ENCODE data around the gene TMEM107. TPM values are rescaled to one million over a fixed set of nuclear protein-coding genes. Genes with fewer than 3 reads are reported as not detected.

The TMEM107 gene
- total and polyA plus RNA-seq, 2 donors (not counting 1 experiment from before 2014, with no cell fraction given) = 9.8 to 36.0 TPM

GRCh38 chr17:8140065-8141029 is 35.8 kb downstream of the TMEM107 start:
- no peaks in the 10 kb centered on the region for H3K9me3 ChIP-seq (ENCODE audit: control insufficient read depth, insufficient read depth, low read depth, low read length)
- H3K4me1 ChIP-seq (ENCODE audit: control insufficient read depth, extremely low read depth, insufficient read depth, low read length) = peaks cover 8% of the 10 kb centered on the region
- H3K4me3 ChIP-seq (replicated peaks in 1 of 4; ENCODE audit: control extremely low read depth in 1 of 4, insufficient read depth in 1 of 4, low read depth in 3 of 4, low read length in 4 of 4) = no peak overlapping the region
- H3K4me2 ChIP-seq (ENCODE audit: extremely low read depth, insufficient read depth, low read length) = no peak overlapping the region
- TF ChIP-seq, protein P1, sequence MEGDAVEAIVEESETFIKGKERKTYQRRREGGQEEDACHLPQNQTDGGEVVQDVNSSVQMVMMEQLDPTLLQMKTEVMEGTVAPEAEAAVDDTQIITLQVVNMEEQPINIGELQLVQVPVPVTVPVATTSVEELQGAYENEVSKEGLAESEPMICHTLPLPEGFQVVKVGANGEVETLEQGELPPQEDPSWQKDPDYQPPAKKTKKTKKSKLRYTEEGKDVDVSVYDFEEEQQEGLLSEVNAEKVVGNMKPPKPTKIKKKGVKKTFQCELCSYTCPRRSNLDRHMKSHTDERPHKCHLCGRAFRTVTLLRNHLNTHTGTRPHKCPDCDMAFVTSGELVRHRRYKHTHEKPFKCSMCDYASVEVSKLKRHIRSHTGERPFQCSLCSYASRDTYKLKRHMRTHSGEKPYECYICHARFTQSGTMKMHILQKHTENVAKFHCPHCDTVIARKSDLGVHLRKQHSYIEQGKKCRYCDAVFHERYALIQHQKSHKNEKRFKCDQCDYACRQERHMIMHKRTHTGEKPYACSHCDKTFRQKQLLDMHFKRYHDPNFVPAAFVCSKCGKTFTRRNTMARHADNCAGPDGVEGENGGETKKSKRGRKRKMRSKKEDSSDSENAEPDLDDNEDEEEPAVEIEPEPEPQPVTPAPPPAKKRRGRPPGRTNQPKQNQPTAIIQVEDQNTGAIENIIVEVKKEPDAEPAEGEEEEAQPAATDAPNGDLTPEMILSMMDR (conservative IDR thresholded peaks at IDR 0.05 in 1 of 2, IDR thresholded peaks at IDR 0.05 in 1 of 2; ENCODE audit: low read depth in 1 of 2, low read length in 2 of 2) = no peak
- TF ChIP-seq EZH2 (IDR thresholded peaks at IDR 0.05; ENCODE audit: low read length, missing control alignments) = no peak
- H4K20me1 ChIP-seq (ENCODE audit: control insufficient read depth, extremely low read depth, insufficient read depth, low read length) = no peaks in the 10 kb centered on the region
- H3K27me3 ChIP-seq (ENCODE audit: control insufficient read depth, insufficient read depth, low read length) = no peaks in the 10 kb centered on the region
- H3K9ac ChIP-seq (ENCODE audit: insufficient read depth, low read length) = no peak overlapping the region
- no peaks in the 10 kb centered on the region for H3K79me2 ChIP-seq (ENCODE audit: control insufficient read depth, insufficient read depth, low read length)
- H3K36me3 ChIP-seq (ENCODE audit: control insufficient read depth, insufficient read depth, low read length) = peaks cover 19% of the 10 kb centered on the region
- DNase-seq (ENCODE audit: low read depth in 2 of 2) = no peak
- H3K27ac ChIP-seq (ENCODE audit: insufficient read depth, low read length) = no peak overlapping the region
- no peak overlapping the region for H2AFZ ChIP-seq (ENCODE audit: low read length)

- Histone ChIP-seq H4K20me1 (ENCODE audit: control insufficient read depth, extremely low read depth, insufficient read depth, low read length) (no peaks in the 10 kb centered on the region), H3K36me3 (ENCODE audit: control insufficient read depth, insufficient read depth, low read length) (peaks cover 16% of the 10 kb centered on the region), H3K27me3 (ENCODE audit: control insufficient read depth, insufficient read depth, low read length) (no peaks in the 10 kb centered on the region), H3K4me1 (ENCODE audit: control insufficient read depth, extremely low read depth, insufficient read depth, low read length) (peaks cover 8% of the 10 kb centered on the region), H3K9ac (ENCODE audit: insufficient read depth, low read length) (peak overlapping the region; percentile 33), H3K27ac (ENCODE audit: insufficient read depth, low read length) (peak overlapping the region; percentile 89), H2AFZ (ENCODE audit: low read length) (peak overlapping the region; percentile 57), H3K79me2 (ENCODE audit: control insufficient read depth, insufficient read depth, low read length) (no peaks in the 10 kb centered on the region), H3K9me3 (ENCODE audit: control insufficient read depth, insufficient read depth, low read depth, low read length) (no peaks in the 10 kb centered on the region), H3K4me2 (ENCODE audit: extremely low read depth, insufficient read depth, low read length) (peak overlapping the region; percentile 75), H3K4me3 (replicated peaks in 1 of 4; ENCODE audit: control extremely low read depth in 1 of 4, insufficient read depth in 1 of 4, low read depth in 3 of 4, low read length in 4 of 4) (peak overlapping the region; percentile 46 to 65 (median 52))
- TF ChIP-seq, protein P1 (conservative IDR thresholded peaks at IDR 0.05 in 1 of 2, IDR thresholded peaks at IDR 0.05 in 1 of 2; ENCODE audit: low read depth in 1 of 2, low read length in 2 of 2) = peak; percentile 80 to 83
- no peak for TF ChIP-seq EZH2 (IDR thresholded peaks at IDR 0.05; ENCODE audit: low read length, missing control alignments)
- DNase-seq (ENCODE audit: low read depth in 2 of 2) = peak; percentile 94 to 98
These were observed 37.4 kb downstream of the TMEM107 start for GRCh38 chr17:8138672-8139371.

DNA sequence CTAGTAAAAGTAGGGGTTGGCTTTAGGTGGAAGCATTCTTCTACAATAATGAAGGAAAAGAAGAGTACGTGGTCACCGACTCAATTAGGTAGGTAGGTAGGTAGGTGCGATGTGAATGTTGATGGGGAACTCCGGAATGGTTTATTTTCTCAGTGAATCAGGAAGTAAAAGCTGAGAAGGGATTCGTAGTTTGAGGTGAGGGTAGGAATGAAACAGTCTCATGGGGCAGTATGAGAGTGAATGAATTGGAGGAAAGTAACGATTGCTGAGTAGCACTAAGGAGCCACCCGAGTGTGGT is 37.9 kb downstream of the TMEM107 start:
- Histone ChIP-seq H4K20me1 (ENCODE audit: control insufficient read depth, extremely low read depth, insufficient read depth, low read length) (no peaks in the 10 kb centered on the region), H3K79me2 (ENCODE audit: control insufficient read depth, insufficient read depth, low read length) (no peaks in the 10 kb centered on the region), H3K4me2 (ENCODE audit: extremely low read depth, insufficient read depth, low read length) (peak overlapping the region; percentile 46), H3K27ac (ENCODE audit: insufficient read depth, low read length) (peak overlapping the region; percentile 19), H2AFZ (ENCODE audit: low read length) (no peak overlapping the region), H3K36me3 (ENCODE audit: control insufficient read depth, insufficient read depth, low read length) (peaks cover 16% of the 10 kb centered on the region), H3K27me3 (ENCODE audit: control insufficient read depth, insufficient read depth, low read length) (no peaks in the 10 kb centered on the region), H3K9me3 (ENCODE audit: control insufficient read depth, insufficient read depth, low read depth, low read length) (no peaks in the 10 kb centered on the region), H3K9ac (ENCODE audit: insufficient read depth, low read length) (no peak overlapping the region), H3K4me3 (replicated peaks in 1 of 4; ENCODE audit: control extremely low read depth in 1 of 4, insufficient read depth in 1 of 4, low read depth in 3 of 4, low read length in 4 of 4) (peak overlapping the region; percentile 9 to 64 (median 40)), H3K4me1 (ENCODE audit: control insufficient read depth, extremely low read depth, insufficient read depth, low read length) (peaks cover 8% of the 10 kb centered on the region)
- TF ChIP-seq, protein P1 (conservative IDR thresholded peaks at IDR 0.05 in 1 of 2, IDR thresholded peaks at IDR 0.05 in 1 of 2; ENCODE audit: low read depth in 1 of 2, low read length in 2 of 2) = no peak
- no peak for TF ChIP-seq EZH2 (IDR thresholded peaks at IDR 0.05; ENCODE audit: low read length, missing control alignments)
- no peak for DNase-seq (ENCODE audit: low read depth in 2 of 2)

Data from fibroblast of lung (primary cell).